Neural crest cell (in vitro differentiated cells): ENCODE data around the gene RALGAPA2. TPM values are rescaled to one million over a fixed set of nuclear protein-coding genes. Genes with fewer than 3 reads are reported as not detected.
A peak's percentile ranks its signal among the peaks of the same experiment; 100 is the strongest.

Experiments used
- DNase-seq: peaks from one replicate; pipeline ENCODE4 v3.0.0; 2021; ENCODE audit warnings: low read depth, mixed read lengths, low spot score
- H3K27ac Mint-ChIP-seq: one replicate; pipeline ENCODE4 v1.8.0; 2021; ENCODE audit warnings: mild to moderate bottlenecking, mixed read lengths; ENCODE audit not compliant: unreplicated experiment
- H3K27me3 Mint-ChIP-seq: 2 replicates; pipeline ENCODE4 v1.8.0; 2021; ENCODE audit warnings: low read depth, mild to moderate bottlenecking, mixed read lengths
- H3K36me3 Mint-ChIP-seq: 2 replicates; pipeline ENCODE4 v1.8.0; 2021; ENCODE audit warnings: low read depth, mild to moderate bottlenecking, mixed read lengths
- H3K4me1 Mint-ChIP-seq: 2 replicates; pipeline ENCODE4 v1.8.0; 2021; ENCODE audit warnings: mixed read lengths
- H3K4me3 Mint-ChIP-seq: one replicate; pipeline ENCODE4 v1.8.0; 2021; ENCODE audit warnings: mild to moderate bottlenecking, mixed read lengths
- H3K9me3 Mint-ChIP-seq: 2 replicates; pipeline ENCODE4 v1.8.0; 2021; ENCODE audit warnings: mixed read lengths
- CTCF ChIP-seq: fragments of 200-600 bp; sonication (generic); conservative IDR thresholded peaks from 2 replicates; pipeline ENCODE4 v1.5.0; 2021; ENCODE audit warnings: antibody characterized with exemption, mild to moderate bottlenecking
- total RNA-seq: library from RNA; stranded (reverse); gene quantifications from 2 replicates; pipeline ENCODE4 v1.2.1, GENCODE V29; 2021

RALGAPA2 gene
- total RNA-seq, 1 donor from 2014 or later = 29.3 TPM

DNA sequence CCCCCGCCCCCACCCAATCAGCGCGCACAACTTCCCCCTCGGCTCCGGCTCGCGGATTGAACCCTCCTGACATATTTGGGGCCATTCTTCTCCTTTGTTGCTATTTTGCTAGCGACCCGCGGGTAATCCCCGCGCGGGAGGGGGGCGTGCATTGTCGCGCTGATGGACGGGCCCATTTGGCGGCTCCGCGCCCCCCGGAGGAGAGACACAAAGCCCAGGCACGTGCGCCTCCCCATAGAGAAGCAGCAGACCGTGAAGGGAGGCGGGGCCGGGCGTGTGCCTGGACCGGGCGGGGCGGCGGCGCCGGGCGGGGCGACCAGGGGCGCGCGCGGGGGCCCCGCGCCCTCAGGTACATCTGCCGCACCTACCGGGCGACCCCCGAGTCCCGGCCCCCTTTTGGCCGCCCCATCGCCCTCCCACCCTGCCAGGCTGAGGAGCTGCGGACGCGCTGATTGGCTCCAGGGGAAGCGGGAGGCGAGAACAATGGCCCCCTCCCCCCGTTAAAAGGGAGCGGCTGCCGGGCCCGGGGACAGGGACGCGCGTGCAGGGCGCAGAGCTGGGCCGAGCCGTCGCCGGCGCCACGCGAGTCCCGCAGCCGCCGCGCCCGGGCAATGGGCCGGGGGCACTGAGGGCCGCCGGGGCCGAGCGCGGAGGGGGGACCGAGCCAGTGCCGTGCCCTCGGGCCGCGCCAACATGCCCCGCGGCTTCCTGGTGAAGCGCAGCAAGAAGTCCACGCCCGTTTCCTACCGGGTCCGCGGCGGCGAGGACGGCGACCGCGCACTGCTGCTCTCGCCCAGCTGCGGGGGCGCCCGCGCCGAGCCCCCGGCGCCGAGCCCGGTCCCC lies 344.6 kb downstream of the RALGAPA2 start, which contains the start of gene INSM1:
TSS of gene INSM1 (plus strand) at position 530 of the 843 bp plus-strand sequence. CDS start at position 694, 164 bp downstream.
- Mint-ChIP-seq H3K4me1 (peaks cover 29% of the 10 kb centered on the region), H3K4me3 (peak within 1 kb of the TSS; percentile 88), H3K9me3 (no peaks in the 10 kb centered on the region), H3K36me3 (no peaks in the 10 kb centered on the region), H3K27ac (no peak within 1 kb of the TSS), H3K27me3 (peaks cover 83% of the 10 kb centered on the region)
- DNase-seq = peak; percentile 36
- TF ChIP-seq CTCF = no peak

DNA sequence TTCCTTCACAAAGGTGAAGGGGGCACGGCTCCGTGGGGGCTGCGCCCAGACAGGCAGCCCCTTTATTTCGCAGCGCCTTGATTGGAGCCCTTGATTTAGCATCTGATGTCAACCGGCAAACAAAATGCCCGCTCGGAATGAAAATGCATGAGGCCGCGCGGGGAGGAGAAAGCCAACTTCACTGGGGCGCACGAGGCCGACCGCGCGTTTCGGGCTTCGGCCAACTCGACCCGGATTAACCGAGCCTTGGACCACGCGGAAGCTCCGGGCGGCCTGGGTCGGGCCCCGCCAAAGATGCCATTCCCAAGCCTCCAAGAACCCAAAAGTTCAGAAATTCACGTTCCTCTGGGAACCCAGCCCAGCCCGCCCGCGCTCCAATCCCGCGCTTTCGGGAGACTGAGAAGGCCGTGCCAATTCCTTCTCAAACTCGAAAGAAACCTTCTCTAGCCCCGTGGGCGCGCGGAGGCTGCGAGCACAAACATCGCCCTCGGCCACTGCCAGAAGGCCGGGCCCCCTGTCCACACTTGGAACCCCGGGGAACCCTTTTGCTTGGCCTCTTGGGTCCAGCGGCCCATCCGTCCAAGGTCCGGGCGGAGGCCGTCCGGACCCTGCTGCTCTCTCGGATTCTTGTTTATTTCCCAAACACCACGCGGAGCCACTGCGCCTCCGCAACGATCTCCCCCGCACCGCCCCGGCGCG lies 345.4 kb downstream of the RALGAPA2 start:
- TF ChIP-seq CTCF = no peak
- peak; percentile 47 for DNase-seq
- H3K36me3 Mint-ChIP-seq = no peaks in the 10 kb centered on the region
- no peaks in the 10 kb centered on the region for H3K9me3 Mint-ChIP-seq
- H3K27ac Mint-ChIP-seq = no peak overlapping the region
- H3K4me1 Mint-ChIP-seq = peaks cover 34% of the 10 kb centered on the region
- peaks cover 83% of the 10 kb centered on the region for H3K27me3 Mint-ChIP-seq
- H3K4me3 Mint-ChIP-seq = peak overlapping the region; percentile 88

- Mint-ChIP-seq H3K27me3 (peaks cover 83% of the 10 kb centered on the region), H3K4me1 (peaks cover 34% of the 10 kb centered on the region), H3K27ac (no peak overlapping the region), H3K36me3 (no peaks in the 10 kb centered on the region), H3K9me3 (no peaks in the 10 kb centered on the region), H3K4me3 (peak overlapping the region; percentile 88)
- DNase-seq = no peak
- no peak for TF ChIP-seq CTCF
Measured at GRCh38 chr20:20366551-20366875, 345.9 kb downstream of the RALGAPA2 start.

DNA sequence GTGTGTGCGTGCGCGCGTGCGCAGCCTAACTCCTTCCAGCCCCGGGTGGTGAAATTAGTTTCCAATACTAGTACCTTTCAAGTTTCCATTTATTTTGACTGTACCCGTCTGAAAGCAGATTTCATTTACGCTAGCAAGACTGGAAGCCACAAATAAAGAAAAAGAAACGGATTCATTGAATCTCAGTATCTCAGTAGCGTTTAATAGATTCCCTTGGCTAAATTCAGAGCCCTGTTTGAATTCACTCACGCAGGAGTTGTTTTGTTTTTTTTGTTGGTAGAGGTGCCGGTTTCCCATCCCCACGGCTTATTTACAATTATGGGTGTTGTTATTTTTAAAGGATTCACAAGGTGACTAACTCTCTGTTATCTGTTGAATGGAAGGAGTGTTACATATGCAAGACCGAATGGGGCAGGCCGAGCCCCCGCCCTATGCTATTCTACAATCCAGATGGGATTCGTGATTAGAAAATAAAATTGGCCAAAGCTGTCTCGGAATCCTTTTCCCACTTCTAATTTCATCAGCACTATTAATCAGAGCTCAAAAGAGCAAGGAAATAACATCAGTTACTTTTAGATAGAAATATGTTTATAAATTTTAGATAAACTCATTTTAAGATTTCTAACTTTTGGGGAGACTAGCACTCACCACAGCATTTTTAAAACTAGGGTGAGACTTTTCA lies 346.8 kb downstream of the RALGAPA2 start:
- H3K4me1 Mint-ChIP-seq = peaks cover 34% of the 10 kb centered on the region
- peaks cover 83% of the 10 kb centered on the region for H3K27me3 Mint-ChIP-seq
- H3K36me3 Mint-ChIP-seq = no peaks in the 10 kb centered on the region
- H3K4me3 Mint-ChIP-seq = peak overlapping the region; percentile 65
- H3K9me3 Mint-ChIP-seq = no peaks in the 10 kb centered on the region
- no peak for DNase-seq
- TF ChIP-seq CTCF = no peak
- no peak overlapping the region for H3K27ac Mint-ChIP-seq

DNA sequence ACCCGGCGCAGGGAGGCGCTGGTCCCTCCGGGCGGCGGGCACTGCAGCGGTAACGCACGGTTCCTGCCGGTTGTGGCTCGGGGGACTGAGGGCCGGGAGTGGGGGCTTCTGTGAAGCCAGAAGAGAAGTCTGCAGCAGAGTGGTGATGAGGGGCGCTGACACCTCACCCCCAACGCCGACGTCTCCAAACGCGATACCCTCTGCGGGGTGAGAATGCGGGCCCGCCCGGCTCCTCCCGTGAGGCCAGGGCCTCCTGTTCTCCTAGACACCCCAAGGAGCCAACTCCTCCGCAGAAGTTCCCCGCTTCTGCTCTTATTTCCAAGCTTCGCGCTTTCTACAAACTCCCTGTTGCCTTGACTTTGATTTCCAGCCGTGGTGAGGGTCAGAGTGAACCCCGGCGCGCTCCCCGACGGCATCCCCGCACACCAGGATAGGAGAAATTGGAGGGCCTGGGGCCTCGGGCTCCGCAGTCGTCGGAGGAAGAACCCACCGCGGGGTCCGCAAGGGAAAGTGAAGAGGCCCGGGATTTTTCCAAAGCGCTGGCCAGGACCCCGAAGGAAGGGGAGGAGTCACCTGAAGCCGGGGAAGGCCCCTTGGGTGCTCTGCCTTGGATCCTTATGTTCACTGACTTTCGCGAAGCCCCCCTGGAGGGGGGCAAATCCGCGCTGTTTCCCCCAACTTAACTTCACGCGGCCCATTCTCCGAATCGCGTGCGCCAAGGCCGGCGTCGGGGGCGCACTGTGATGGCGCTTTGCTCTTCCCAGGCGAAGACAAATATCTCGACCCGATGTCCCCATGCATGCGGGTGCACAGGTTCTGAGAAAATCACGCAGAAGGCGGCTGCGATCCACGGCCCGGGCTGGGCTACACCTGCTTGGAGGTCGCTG lies 347.6 kb downstream of the RALGAPA2 start:
- peak overlapping the region; percentile 57 for H3K27ac Mint-ChIP-seq
- H3K36me3 Mint-ChIP-seq = no peaks in the 10 kb centered on the region
- H3K27me3 Mint-ChIP-seq = peaks cover 83% of the 10 kb centered on the region
- H3K4me1 Mint-ChIP-seq = peaks cover 30% of the 10 kb centered on the region
- no peaks in the 10 kb centered on the region for H3K9me3 Mint-ChIP-seq
- H3K4me3 Mint-ChIP-seq = peak overlapping the region; percentile 65
- DNase-seq = no peak
- no peak for TF ChIP-seq CTCF
